Fibroblast of villous mesenchyme (primary cell): ENCODE data around the gene SLC4A2. TPM values are rescaled to one million over a fixed set of nuclear protein-coding genes. Genes with fewer than 3 reads are reported as not detected.

Experiments used
- DNase-seq: peaks from one replicate; pipeline ENCODE4 v3.0.0-alpha.2; 2010; ENCODE audit warnings: low read depth
- H3K4me3 ChIP-seq: 2 replicates; pipeline ENCODE4 v1.5.1; 2011; ENCODE audit warnings: low read depth, mild to moderate bottlenecking, low read length
- total RNA-seq: library from RNA; depleted of rRNA; stranded (reverse); fragments of >200 nt; gene quantifications from 2 replicates; pipeline ENCODE4 v1.2.3, GENCODE V29; 2012
- TF ChIP-seq, protein P1 (sequence below): IDR thresholded peaks from 2 replicates; pipeline ENCODE4 v1.5.1; 2012; ENCODE audit warnings: low read depth, mild to moderate bottlenecking, low read length; ENCODE audit not compliant: insufficient read depth

The SLC4A2 gene
- total RNA-seq, 1 donor, result 85.5 TPM

DNA sequence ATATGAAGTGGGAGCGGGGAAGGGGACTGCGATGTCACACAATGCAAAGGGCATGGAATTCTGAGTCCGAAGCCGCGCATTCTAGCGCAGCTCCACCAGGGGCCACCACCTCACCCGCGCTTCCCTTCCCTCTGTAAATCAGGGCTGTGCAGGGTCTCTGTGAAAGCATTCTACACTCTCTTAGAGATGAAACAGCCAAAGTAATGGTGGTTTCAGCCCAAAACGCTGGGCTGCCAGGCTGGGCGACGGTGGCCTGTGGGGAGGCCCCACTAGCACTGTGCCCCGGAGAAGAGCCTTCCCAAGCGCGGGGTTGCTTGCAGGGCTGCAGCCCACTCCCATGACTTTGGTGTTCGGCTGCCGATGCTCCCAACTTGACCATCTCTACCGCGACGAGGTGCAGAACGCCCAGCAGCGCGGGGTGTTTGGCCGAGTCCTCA, 46.5 kb upstream of the SLC4A2 start:
- TF ChIP-seq, protein P1, sequence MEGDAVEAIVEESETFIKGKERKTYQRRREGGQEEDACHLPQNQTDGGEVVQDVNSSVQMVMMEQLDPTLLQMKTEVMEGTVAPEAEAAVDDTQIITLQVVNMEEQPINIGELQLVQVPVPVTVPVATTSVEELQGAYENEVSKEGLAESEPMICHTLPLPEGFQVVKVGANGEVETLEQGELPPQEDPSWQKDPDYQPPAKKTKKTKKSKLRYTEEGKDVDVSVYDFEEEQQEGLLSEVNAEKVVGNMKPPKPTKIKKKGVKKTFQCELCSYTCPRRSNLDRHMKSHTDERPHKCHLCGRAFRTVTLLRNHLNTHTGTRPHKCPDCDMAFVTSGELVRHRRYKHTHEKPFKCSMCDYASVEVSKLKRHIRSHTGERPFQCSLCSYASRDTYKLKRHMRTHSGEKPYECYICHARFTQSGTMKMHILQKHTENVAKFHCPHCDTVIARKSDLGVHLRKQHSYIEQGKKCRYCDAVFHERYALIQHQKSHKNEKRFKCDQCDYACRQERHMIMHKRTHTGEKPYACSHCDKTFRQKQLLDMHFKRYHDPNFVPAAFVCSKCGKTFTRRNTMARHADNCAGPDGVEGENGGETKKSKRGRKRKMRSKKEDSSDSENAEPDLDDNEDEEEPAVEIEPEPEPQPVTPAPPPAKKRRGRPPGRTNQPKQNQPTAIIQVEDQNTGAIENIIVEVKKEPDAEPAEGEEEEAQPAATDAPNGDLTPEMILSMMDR, result peak; percentile 70
- no peak for DNase-seq
- no peak overlapping the region for H3K4me3 ChIP-seq

DNA sequence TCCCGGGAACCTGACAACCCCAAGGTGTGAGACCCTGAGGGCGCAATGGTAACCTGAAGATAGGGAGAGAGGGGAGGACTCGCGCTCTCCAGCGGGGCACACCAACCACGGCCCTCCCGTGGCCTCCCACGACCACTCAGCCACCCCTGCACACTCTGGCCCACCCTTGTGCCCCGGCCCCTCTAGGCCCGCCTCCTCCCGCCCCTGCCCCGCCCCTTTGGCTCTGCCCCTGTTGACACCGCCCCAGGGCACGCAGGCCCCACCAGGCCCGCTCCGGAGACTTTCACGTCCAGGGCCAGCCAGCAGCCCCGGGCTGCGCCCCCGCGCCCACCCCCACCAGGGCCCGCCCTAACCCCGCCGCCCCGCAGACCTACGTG, 46.0 kb upstream of the SLC4A2 start:
- no peak overlapping the region for H3K4me3 ChIP-seq
- TF ChIP-seq, protein P1, result no peak
- DNase-seq, result no peak

GRCh38 chr7:151013733-151014497, 45.5 kb upstream of the SLC4A2 start:
- H3K4me3 ChIP-seq, result peak overlapping the region; percentile 41
- DNase-seq, result peak; percentile 64
- TF ChIP-seq, protein P1, result no peak

DNA sequence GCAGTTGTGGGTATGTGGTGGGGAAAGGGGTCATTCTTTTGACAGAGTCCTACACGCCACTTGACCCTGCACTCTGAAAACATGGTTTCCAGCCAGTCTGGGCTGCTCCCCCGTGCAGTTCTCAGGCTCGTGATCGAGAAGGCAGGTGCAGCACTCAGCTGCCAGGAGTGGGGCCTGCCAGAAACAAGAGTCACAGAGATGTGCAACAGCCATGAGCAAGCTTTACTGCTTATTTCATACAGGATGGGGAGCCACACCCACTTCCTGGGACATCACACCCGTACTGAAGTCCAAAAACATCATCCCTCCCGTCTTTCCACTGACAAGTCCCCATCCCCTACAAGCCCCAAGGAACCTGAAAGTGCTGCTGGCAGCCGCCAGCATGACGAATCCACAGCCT, 44.4 kb upstream of the SLC4A2 start:
- H3K4me3 ChIP-seq, result no peak overlapping the region
- TF ChIP-seq, protein P1, result no peak
- DNase-seq, result no peak

DNA sequence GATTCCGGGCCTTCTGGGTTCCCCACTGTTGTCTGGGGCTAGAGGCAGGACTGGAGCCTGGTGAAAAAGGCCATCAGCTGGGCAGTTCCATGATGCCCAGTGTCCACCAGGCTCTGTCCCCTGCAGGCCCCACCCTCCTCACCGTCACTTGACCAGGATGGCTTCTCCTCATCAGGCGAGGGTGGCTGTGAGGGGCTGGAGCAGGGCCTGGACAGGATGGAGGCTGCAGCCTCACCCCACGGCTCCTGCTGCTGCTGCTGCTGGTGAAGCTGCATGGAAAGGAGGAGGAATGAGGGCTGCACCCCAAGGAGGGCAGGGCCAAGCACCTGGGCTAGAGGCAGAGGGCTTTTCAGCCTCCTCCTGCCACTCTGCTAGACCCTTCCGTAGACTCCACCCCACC, 43.4 kb upstream of the SLC4A2 start:
- TF ChIP-seq, protein P1, result no peak
- H3K4me3 ChIP-seq, result no peak overlapping the region
- no peak for DNase-seq

GRCh38 chr7:151016505-151016904, 42.9 kb upstream of the SLC4A2 start:
- no peak for DNase-seq
- TF ChIP-seq, protein P1, result no peak
- H3K4me3 ChIP-seq, result no peak overlapping the region

- TF ChIP-seq, protein P1, result no peak
- no peak overlapping the region for H3K4me3 ChIP-seq
- no peak for DNase-seq
Measured at GRCh38 chr7:151016942-151017341, 42.4 kb upstream of the SLC4A2 start.
